Measurements from ENCODE around the gene CHAC1. TPM values are rescaled to one million over a fixed set of nuclear protein-coding genes. Genes with fewer than 3 reads are reported as not detected.

CHAC1 gene
- total and polyA plus RNA-seq, 2 of the 13 experiments (the other 11 are each of a cell fraction or from before 2014, with no cell fraction given) = 0.44 TPM; not detected in 1

DNA sequence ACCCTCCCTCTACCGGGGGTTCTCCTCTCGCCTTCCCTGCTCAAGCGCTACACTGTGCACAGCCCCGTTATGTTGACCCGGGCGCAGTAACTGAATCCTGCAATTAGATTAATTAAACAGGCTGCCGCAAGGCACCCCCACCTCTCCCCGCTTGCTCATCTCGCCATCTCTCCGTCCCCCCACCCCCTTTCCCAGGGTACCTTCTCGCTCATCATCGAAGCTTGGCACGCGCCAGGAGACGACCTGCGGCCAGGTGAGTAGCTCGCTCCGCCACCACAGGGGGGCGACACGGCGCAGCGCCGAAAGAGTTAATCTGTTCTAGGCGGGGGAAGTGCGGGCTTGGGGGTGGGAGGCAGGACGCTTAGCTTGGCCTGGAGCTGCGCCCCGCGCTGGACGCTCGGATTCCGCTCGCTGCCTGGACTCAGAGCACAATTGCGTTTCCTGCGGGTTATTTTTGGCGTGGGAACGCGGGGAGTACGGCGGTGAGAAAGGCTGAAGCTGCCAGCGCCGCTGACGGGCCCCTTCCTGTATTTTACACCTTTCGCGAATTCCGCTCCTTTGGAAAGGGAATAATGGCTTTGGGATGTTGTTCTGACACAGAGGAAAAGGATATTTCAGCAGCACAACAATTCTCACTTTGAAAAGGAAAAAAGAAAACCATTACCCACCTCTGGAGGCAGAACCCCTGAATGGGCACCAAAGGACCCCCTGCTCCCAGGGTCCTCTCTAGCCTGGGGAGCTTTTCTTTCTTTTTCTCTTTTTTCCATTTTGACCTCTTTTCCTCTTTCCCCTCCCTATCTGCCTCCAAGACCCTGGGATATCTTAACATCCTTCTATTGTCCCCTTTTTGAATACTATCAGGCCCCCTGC is 22.6 kb upstream of the CHAC1 start (continued):
- TF ChIP-seq KAT8 (CRISPR knock-in tag; IDR thresholded peaks at IDR 0.05) = no peak
- TF ChIP-seq YEATS2 (CRISPR knock-in tag; IDR thresholded peaks at IDR 0.05; ENCODE audit: borderline replicate concordance) = no peak
- no peak for TF ChIP-seq SMAD3 (CRISPR knock-in tag; IDR thresholded peaks at IDR 0.05)
- TF ChIP-seq, protein P1, sequence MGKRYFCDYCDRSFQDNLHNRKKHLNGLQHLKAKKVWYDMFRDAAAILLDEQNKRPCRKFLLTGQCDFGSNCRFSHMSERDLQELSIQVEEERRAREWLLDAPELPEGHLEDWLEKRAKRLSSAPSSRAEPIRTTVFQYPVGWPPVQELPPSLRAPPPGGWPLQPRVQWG (CRISPR knock-in tag; IDR thresholded peaks at IDR 0.05; ENCODE audit: borderline replicate concordance, low read depth) = no peak
- TF ChIP-seq, protein P2, sequence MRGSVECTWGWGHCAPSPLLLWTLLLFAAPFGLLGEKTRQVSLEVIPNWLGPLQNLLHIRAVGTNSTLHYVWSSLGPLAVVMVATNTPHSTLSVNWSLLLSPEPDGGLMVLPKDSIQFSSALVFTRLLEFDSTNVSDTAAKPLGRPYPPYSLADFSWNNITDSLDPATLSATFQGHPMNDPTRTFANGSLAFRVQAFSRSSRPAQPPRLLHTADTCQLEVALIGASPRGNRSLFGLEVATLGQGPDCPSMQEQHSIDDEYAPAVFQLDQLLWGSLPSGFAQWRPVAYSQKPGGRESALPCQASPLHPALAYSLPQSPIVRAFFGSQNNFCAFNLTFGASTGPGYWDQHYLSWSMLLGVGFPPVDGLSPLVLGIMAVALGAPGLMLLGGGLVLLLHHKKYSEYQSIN (CRISPR knock-in tag; IDR thresholded peaks at IDR 0.05; ENCODE audit: borderline replicate concordance) = no peak
- TF ChIP-seq CREM (IDR thresholded peaks at IDR 0.05) = no peak
- TF ChIP-seq CREM (CRISPR knock-in tag; IDR thresholded peaks at IDR 0.05) = no peak
- TF ChIP-seq, protein P3, sequence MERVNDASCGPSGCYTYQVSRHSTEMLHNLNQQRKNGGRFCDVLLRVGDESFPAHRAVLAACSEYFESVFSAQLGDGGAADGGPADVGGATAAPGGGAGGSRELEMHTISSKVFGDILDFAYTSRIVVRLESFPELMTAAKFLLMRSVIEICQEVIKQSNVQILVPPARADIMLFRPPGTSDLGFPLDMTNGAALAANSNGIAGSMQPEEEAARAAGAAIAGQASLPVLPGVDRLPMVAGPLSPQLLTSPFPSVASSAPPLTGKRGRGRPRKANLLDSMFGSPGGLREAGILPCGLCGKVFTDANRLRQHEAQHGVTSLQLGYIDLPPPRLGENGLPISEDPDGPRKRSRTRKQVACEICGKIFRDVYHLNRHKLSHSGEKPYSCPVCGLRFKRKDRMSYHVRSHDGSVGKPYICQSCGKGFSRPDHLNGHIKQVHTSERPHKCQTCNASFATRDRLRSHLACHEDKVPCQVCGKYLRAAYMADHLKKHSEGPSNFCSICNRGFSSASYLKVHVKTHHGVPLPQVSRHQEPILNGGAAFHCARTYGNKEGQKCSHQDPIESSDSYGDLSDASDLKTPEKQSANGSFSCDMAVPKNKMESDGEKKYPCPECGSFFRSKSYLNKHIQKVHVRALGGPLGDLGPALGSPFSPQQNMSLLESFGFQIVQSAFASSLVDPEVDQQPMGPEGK (CRISPR knock-in tag; IDR thresholded peaks at IDR 0.05) = peak; percentile 88
- TF ChIP-seq ZNF724P (CRISPR knock-in tag; IDR thresholded peaks at IDR 0.05; ENCODE audit: borderline replicate concordance) = no peak
- no peak for TF ChIP-seq ZFP41 (CRISPR knock-in tag; IDR thresholded peaks at IDR 0.05; ENCODE audit: borderline replicate concordance)
- TF ChIP-seq KDM5A (IDR thresholded peaks at IDR 0.05; ENCODE audit: borderline replicate concordance, low read length) = no peak
- TF ChIP-seq SNRNP70 (IDR thresholded peaks at IDR 0.05; ENCODE audit: low read depth, low read length) = no peak
- TF ChIP-seq, protein P4, sequence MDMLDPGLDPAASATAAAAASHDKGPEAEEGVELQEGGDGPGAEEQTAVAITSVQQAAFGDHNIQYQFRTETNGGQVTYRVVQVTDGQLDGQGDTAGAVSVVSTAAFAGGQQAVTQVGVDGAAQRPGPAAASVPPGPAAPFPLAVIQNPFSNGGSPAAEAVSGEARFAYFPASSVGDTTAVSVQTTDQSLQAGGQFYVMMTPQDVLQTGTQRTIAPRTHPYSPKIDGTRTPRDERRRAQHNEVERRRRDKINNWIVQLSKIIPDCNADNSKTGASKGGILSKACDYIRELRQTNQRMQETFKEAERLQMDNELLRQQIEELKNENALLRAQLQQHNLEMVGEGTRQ (IDR thresholded peaks at IDR 0.05; ENCODE audit: low read depth, low read length) = no peak
- TF ChIP-seq, protein P4 (CRISPR knock-in tag; IDR thresholded peaks at IDR 0.05; ENCODE audit: borderline replicate concordance) = no peak
- TF ChIP-seq POLR2A (IDR thresholded peaks at IDR 0.05; ENCODE audit: insufficient read depth in 1 of 2, low read depth in 2 of 2, low read length in 2 of 2) = no peak
- TF ChIP-seq ZNF224 (CRISPR knock-in tag; IDR thresholded peaks at IDR 0.05) = no peak
- peak; percentile 29; the same call in 1 of the 2 replicates for TF ChIP-seq DMAP1 (CRISPR knock-in tag; IDR thresholded peaks at IDR 0.05)
- TF ChIP-seq, protein P5, sequence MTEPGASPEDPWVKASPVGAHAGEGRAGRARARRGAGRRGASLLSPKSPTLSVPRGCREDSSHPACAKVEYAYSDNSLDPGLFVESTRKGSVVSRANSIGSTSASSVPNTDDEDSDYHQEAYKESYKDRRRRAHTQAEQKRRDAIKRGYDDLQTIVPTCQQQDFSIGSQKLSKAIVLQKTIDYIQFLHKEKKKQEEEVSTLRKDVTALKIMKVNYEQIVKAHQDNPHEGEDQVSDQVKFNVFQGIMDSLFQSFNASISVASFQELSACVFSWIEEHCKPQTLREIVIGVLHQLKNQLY (CRISPR knock-in tag; IDR thresholded peaks at IDR 0.05) = no peak
- no peak for TF ChIP-seq ZNF773 (CRISPR knock-in tag; IDR thresholded peaks at IDR 0.05; ENCODE audit: borderline replicate concordance)
- peak; percentile 15; the same call in 1 of the 2 replicates for TF ChIP-seq KDM5B (CRISPR knock-in tag; IDR thresholded peaks at IDR 0.05; ENCODE audit: borderline replicate concordance)
- TF ChIP-seq, protein P6, sequence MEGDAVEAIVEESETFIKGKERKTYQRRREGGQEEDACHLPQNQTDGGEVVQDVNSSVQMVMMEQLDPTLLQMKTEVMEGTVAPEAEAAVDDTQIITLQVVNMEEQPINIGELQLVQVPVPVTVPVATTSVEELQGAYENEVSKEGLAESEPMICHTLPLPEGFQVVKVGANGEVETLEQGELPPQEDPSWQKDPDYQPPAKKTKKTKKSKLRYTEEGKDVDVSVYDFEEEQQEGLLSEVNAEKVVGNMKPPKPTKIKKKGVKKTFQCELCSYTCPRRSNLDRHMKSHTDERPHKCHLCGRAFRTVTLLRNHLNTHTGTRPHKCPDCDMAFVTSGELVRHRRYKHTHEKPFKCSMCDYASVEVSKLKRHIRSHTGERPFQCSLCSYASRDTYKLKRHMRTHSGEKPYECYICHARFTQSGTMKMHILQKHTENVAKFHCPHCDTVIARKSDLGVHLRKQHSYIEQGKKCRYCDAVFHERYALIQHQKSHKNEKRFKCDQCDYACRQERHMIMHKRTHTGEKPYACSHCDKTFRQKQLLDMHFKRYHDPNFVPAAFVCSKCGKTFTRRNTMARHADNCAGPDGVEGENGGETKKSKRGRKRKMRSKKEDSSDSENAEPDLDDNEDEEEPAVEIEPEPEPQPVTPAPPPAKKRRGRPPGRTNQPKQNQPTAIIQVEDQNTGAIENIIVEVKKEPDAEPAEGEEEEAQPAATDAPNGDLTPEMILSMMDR (CRISPR knock-in tag; IDR thresholded peaks at IDR 0.05) = peak; percentile 85
- no peak for TF ChIP-seq FIP1L1 (IDR thresholded peaks at IDR 0.05; ENCODE audit: borderline replicate concordance, insufficient read depth, low read depth, low read length)
